ENCODE measurements around the gene MYO16.
"Not testable (repeated sequence)": the region's sequence is repeated elsewhere in the genome, so short reads cannot be mapped to it uniquely, and the experiment has no call there.

The MYO16 gene

DNA sequence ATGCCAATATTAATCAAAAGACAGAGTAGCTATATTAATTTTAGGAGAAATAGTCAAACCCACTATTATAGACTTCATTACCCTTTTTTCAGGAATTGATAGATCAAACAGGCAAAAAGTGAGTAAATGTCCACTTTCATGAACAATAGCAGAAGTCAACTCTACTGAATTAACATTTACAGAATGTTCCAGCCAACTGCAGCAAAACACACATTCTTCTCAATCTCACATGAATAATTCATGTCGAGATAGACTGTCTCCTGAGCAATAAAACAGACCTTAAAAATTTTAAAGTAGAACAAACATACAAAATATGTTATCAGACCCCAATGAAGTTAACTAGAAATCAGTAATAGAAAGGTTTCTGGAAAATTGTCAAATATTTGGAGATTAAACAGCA is 118.4 kb downstream of the MYO16 start:
- no peak for DNase-seq

DNA sequence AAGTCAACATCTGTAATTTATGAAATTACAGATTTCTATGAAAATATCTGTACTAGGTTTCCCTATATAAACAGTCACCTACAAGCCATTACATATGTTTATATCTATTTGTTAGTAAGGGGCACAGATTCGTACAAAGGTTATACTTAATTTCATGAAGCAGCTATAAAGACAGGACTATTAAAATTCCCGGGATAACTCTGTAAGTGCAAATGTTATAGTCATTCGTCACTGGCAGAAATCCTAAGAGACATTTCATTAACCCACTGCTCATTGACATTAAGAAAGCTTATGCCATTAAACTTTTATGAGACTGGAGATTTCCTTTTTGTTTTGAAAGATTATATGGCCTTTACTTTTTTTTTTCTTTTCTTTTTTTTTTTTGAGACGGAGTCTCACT is 122.9 kb downstream of the MYO16 start:
- no peak for DNase-seq

DNA sequence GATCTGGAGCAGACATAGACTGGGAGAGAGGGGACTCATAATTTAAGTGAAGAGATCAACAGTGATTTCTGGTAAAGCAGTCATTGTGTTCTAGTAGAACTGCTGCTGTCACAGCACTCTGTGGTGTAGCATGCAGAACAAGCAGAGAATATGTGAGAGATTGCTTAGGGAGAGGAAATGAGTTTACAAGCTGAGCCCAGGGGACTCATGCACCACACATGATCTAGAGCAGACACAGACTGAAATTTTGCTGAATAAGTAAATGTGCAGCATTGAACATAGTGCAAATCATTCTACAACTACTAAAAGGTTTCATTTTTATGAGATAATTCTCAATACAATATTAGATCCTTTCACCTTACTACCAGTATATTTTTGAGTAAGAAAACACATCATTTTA is 125.7 kb downstream of the MYO16 start:
- peak; percentile 10 for DNase-seq

DNA sequence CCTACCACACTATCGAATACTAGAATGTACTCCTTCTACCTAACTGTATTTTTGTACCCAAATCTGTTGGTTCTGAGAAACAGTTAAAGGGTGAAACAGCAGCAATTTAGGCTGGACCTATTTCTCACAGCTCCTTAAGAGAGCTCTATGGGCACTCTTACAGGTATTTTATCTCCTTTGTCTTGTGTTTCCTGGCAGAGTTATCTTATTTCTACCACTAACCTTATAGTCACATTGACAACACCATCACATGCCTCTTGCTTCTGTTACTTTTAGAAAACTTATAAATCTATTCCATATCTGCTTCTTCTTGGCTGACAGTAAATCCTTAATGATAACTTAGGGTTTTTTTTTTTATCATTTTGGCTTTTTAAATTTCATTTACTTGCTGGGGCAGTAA is 130.7 kb downstream of the MYO16 start:
- no peak for DNase-seq

DNA sequence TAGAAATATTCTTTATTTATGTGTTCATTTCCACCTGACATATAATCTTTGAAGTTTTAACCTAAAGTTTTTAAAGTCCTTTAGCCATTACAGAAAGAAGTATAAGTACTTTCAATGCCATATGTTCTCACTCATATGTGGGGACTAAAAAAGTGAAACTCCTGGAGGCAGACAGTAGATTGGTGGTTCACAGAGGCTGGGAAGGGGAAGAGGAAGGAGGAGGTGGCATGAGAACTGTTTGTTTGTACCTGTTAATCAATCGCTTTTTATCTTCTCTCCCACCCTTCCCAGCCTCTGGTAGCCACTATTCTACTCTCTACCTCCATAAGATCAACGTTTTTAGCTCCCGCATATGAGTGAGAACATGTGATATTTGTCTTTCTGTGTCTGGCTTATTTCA is 131.1 kb downstream of the MYO16 start:
- DNase-seq = no peak

DNA sequence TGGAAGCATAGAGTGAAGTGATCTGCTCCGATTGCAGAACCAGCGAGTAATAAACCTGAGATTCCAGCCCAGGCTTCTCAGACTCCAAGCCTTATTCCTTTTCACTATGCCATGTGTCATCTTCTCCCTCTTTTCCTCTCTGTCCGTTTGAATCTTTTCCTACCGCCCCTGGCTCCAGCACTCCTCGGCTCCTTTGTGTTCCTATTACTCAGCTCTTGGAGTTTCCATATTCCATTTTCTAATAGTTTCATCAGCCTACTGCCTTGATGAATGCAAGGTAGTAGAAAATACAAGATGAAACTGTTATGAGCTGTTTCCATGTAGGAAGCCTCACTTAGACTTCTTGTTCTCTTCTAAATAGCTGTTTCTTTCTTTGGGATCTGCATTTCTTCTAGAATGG is 138.6 kb downstream of the MYO16 start:
- DNase-seq = no peak

DNA sequence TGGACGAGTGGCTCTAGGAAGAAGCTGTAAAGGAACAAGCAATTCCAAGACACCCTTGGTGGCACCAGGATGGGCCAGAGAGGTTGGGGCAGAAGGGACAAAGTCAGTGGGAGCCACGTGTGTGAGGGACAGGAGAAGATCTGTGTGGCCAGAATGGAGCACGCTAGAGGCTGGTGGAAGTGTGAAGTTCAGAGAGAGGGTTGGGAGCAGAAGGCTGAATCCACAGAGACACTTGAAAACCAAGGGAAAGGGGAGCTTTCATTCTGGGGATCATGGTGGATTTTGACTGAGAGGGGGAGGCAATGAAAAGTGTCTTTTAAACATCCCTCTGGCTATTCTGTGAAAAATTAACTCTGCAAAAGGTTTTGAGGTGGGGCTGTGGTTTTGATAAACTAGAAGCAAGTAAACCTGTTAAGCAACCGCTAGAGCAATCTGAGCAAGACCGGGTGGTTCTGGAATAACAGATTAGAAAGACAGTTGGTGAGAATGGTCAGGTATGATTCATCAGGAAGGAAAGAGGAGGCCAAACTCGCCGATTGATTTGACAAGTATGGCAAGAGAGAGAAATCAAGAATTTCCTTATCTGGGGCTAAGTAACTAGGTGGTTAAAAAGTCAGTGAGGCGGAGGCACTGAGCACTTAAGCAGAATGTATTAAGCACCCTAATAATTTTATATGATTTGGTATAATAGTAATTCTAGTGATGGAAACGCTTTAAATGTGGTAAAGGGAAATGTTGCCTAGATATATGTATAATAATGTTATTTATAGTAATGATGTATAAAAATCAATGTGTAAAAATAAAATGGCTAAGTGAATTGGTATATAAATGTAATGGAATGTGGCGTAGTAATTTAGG is 140.0 kb downstream of the MYO16 start:
- peak; percentile 31 for DNase-seq

DNA sequence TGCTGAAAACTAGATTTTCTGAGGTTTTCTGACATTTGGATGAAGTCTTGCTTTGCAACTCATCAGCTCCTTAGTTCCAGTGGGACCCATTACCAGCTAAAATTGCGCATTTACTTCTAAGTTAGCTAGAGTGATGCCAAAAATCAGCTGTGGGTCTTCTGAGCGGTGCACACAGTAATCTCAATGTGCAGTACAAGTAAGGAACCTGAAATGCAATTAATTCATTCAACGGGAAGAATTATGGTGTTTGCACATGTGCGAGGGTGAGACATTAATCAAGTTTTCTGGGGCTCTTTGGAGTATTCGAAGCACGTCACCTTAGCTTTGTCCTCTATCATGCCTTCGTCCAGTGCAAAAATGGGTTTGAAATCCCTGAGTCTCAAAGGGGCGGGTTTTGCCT is 146.2 kb downstream of the MYO16 start:
- DNase-seq = no peak

DNA sequence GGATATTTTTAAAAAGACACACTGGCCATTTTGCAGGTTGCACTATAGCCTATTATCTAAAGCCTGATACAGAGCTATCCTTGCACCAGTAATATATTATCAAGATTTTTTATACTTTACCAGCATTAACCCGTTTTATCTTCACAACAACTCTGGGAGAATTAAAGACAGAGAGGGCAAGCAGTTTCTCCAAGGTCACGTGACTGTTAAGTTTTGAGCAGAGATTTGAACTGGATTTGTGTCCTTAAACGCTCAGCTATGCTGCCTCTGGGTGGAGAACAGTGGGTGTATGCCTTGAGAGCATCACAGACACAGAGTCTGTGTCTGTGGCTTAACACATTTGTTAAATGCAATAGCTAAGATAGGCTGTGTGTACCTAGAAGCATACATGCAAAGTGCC is 147.2 kb downstream of the MYO16 start:
- DNase-seq = no peak

DNA sequence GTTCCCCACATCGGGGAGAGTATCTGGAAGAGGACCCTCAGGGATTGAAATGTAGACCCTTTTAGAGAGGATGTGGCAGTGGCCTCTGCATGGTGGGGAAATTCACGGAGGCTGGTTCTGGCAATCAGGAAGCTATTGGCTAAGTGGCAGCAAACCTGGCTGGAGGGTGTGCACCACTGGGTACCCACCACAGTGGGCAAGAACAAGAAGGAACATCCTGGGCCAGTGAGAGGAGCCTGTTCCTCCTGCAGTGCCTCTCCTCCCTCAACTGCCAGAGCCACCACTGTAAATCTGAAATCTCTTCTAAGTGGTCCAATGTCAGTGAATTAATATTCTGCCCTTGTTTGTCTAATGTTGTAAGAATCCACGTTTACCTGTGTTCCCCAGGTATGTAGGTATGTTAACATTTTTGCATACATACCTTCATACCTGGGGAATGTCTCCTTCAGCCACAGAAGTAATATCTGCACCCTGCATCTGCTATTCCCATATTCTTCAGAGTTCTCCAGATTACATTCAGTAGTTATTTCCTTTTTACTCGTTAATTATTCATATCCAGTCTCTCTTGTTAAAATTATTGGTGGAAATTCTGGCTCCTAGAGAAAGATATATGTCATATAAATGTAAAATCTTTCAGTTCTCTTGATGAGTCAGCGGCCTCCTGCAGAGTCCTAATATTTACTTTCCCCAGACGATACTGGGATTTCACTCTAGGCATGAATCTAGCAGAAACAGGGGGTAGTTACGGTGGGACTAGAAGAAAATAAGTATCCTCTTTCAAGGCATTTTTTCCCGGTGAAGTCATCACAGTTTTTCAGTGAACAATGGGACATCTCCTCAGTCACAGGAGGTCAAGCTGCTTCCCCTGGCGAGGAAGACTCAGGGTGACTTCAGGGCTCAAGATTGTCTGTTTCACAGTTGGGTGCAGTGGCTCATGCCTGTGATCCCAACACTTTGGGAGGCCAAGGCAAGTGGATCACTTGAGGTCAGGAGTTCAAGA is 148.3 kb downstream of the MYO16 start:
- DNase-seq = no peak

DNA sequence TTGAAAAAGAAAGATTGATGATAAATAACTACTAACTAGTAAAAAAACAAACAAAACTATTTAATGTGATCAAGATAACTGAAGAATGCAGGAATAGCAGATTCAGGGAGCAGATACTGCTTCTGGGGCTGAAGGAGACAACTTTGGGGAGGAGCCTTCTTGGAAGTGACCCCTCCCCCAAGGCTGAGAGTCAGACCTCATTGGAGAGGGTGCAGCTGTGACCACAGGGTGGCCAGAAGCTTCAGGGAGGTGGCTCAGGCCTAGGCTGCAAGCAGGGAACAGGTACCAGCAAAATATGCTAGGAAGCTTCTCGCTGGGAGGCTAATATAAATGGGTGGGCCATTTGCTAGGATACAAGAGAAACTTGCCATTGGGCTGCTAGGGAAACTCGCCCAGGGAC is 149.9 kb downstream of the MYO16 start:
- no peak for DNase-seq

DNA sequence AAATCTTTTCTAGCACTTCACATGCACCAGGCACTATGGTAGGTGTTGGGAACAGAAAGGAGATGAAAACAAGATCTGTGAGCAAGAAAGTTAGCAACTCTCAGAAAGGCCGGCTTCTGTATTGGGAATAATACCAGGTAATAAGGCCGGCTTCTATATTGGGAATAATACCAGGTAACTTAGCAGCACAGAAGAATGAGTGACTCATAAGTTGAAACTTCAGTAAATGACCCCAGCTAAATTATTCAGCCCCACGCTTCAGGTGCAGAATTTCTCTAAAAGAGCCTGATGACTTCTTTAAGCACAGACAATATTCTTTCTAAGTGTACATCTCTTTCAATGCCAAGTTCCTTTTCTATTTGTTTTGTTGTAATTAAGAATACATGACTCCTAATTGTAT is 151.3 kb downstream of the MYO16 start:
- no peak for DNase-seq

DNA sequence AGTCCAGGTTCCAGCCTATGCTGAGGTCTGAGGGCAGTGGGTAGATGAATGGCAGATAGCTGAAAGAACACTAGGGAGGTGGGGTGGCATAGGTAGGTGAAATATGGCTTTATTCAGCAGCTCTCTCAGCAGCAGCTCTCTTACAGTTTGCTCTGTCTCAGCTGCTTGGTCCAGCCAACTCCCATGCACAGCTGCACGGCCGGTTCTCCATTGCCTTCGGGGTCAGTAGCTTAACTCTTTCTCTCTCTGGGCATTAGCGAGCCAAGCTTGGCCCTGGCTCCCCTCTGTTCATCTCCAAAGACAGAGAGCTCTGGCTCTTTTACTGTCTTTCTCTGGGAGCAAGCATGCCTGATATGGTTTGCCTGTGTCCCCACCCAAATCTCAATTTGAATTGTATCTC is 151.9 kb downstream of the MYO16 start:
- DNase-seq = no peak

DNA sequence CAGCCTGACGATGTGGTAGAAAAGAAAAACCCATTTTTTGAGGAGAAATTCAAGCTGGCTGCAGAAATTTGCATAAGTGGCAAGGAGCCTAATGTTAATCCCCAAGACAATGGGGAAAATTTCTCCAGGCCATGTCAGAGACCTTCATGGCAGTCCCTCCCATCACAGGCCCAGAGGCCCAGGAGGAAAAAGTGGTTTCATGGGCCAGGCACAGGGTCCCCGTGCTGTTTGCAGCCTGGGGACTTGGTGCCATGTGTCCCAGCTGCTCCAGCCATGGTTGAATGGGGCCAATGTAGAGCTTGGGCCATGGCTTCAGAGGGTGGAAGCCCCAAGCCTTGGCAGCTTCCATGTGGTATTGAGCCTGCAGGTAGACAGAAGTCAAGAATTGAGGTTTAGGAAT is 153.1 kb downstream of the MYO16 start:
- DNase-seq = not testable (repeated sequence)

DNA sequence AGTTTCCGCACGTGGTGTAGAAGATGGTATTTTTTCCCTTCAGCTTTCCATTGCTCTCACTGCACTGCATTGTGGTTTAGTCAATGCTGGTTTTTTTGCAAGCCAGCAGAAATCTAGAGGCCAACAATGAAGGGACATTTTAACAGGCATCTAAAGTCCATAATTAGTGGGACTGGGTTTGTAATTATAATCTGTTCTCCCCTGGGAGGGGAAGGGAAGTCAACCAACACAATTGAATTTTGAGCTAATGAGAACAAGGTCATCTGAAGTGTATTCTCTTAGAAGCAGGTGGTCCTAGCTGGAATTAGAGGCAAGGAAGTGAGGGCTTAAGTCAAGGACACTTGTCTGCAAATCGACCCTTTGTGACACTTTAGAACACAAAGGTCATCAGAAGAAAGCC is 156.4 kb downstream of the MYO16 start:
- DNase-seq = no peak

DNA sequence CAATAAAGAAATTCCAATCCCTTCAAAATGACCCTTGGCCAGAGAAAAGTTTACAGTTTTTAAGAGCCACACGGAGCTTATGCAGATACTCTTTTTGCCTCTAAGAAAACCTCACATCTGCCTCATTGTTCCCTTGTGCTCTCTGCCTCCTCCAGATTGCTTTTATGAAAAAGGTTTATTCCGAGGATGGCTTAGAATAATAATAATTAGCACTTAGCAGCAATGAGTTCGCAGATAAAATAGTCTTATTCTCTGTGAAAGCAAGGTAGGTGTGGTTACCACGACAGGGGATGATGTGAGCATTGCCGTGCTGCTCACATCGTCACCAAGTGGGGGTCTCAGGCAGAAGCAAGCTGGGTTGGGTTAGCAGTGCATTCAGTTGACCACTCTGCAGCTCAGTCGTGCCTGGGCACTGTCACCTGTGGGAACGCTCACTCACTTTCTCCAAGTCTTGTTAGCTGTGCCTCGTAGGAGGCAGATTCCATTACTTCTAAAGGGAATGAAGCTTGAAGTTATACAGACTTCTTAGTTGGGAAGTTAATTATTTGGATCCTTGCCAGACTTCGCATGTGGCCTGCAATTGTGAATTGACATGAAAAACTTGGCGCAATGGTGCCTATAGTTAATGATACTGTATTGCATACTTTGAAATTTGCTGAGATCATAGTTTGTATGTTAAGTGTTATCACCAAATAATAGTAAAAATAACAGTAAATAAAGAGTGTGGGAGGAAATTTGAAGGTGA is 157.2 kb downstream of the MYO16 start:
- no peak for DNase-seq

DNA sequence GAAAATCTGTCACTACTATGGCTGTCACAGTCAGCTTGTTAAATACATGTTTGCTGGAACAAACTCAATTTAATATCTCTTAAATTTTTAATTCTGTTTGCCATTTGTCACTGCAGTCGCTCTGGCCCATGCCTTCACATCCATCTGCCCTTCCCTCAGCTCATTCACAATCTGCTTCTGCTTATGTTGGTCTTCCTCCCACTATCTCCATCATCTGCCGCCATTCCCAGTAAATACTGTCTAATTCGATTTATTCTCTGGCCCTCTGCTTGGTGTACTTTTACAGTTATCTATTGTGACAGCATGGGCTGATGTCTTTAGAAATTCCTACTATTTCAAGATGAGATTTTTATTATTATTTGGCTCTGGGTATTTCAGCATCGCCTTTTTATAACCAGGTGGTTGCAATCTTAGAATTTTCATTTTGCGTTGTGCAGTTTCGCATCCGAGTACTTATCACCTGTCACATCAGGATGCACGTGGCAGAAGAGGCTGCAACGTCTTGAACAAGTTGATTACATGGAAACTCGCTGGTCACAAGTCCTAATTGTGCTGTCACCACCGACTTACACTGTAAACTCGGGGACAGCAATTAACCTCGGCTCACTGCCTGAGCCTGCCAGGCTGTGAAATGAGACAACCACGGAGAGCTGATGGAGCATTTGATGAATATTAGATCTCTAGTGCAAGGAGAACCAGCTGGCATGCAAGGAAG is 158.4 kb downstream of the MYO16 start:
- no peak for DNase-seq

DNA sequence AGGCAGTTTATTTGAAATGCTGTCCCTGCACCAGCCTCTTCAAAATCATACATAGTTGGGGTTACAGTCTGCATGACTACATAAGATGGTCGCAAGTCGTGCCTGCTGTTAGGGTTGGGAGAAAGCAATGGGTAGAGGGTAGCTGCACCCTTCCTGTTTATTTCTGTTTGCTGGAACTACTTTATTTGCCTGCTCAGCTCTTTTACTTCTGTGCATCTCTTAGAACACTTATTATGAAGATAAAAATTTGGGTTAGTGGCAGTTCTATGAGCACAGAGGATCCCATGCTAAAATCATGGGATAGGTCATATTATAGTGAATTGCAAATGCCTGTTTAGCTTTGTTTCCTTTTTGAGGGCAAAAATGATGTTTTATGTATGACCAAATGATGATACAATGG is 160.1 kb downstream of the MYO16 start:
- no peak for DNase-seq

DNA sequence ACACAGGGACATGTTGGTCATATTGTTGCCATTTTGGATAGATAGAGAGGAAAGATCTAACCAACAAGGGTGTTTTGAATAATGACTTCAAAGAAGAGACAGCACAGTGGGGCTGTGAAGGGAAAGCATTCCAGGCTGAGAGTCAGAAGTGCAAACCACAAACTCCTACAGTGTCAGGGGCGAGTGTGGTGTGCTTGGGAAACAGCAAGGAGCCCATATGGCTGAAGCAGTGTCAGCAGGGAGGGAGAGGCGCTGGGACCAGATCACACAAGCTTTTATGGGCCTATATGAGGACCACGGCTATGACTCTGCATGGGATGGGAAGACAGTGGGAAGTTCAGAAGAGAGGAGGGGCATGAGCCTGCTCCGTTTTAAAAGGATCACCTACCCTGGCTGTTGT is 166.4 kb downstream of the MYO16 start:
- no peak for DNase-seq

DNA sequence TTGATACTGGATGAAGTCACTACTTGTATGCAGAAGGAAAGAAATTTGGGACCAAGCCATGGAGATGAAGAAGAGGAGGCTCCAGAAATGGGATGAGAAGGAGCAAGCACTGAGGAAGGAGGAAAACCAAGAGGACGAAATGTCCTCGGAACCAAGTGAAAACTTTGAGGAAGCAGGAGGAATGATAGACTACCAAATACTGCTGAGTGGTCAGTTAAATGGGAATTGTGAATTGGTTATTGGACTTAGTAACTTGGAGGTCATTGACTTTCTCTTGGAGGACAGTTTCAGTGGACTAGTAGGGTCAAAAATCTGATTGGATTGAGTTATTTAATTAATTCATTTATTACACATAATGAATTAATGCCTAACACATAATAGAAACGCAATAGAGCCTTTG is 167.9 kb downstream of the MYO16 start:
- no peak for DNase-seq

DNA sequence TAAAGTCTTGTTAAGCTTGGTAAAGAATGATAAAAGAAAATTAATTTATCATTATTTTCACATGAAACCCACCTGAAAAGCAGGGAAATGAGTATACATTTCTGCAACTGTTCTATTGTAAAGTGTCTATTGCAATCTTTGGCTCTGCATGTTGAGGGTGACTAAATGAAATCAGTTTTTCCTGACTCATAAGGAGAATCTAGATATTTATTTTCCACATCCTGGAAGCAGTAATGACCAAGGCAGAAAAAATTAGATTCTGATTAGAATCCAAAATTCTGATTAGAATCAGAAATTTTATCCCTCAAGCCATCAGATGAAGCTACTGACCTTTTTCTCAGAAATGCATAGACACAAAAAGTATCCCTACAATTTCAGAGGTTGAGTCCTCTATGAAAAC is 178.4 kb downstream of the MYO16 start:
- no peak for DNase-seq

DNA sequence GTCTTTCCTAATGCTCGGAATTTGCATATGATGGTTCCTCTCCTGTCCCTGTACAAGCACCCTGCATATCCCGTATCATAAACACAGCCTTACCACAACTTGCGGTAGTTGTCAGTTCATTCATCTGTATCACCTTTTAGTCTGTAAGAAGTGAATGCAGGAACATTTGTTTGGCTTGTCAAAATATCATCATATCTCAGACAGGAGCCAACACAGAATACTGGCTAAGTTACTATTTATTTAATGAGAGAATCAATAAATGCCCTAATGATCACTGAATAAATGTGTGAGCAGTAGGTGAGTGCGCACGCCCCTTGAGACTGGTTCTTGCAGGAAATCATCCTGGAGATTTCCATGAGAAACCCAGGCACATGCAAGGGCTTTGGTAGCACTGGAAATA is 182.8 kb downstream of the MYO16 start:
- DNase-seq = no peak

DNA sequence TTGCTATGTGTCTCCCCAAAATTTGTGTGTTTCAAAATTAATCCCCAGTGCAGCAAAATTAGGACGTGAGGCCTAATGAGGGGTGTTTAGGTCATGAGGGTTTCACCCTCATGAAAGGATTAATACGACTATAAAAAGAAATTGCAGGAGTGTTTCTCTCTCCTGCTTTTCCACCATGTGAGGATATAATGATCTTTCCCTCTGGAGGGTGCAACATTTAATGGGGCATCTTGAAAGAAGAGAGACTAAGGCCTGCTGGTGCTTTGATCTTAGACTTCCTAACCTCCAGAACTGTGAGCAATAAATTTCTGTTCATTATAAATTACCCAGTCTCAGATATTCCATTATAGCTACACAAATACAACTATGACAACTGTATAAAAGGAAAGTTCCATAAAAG is 183.2 kb downstream of the MYO16 start:
- no peak for DNase-seq

Data from activated CD4-positive, alpha-beta T cell treated with anti-CD3 and anti-CD28 coated beads, Interleukin-10, Interleukin-2, amounts not matched to agents 100 ng/mL and 50 ng/mL, durations not matched to agents 16 hours and 8 hours (primary cell).